Activated CD4-positive, CD25-positive, alpha-beta regulatory T cell (primary cell): ENCODE measurements around the gene GABRB1.
A peak's percentile ranks its signal among the peaks of the same experiment; 100 is the strongest.

Experiments
- DNase-seq, 4 experiments: peaks; one replicate each; lab custom pipeline; 2025; lab: John Stamatoyannopoulos, UW

The GABRB1 gene

GRCh38 chr4:47386561-47387235 is 355.3 kb downstream of the GABRB1 start:
- DNase-seq: no peak

GRCh38 chr4:47390428-47391125 is 359.2 kb downstream of the GABRB1 start:
- DNase-seq: no peak

DNA sequence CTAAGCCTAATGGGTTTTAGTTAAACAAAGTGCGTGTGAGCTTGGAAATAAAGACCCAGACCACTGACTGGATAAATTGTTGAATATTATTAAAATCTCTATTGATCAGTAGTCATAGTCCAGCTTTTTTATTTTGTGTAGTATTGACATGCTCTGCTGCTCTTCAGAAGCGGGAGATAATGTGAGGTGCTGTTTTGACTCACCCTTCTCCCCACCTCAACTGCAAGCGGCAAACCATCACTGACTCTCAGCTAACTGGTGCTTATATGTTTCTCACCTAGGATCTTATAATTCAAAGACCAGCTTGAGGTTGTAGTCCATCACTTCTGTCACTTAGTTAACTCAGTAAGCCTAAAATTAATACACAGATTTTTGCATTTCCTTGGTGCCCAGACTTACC is 359.9 kb downstream of the GABRB1 start:
- no peak for DNase-seq

DNA sequence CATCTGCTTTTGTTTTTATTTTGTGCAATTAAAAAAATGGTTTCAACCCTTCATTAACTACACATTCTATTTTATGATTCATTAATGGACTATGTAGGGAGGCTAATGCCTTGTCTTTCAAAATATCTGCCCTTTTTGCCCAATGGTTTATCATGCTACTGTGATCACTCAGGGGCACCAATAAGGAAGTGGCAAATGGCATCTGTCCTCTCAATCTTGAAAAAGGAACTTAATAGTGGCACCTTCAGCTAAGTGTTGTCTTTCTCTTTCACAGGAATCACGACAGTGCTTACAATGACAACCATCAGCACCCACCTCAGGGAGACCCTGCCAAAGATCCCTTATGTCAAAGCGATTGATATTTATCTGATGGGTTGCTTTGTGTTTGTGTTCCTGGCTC is 375.0 kb downstream of the GABRB1 start:
- no peak for DNase-seq

DNA sequence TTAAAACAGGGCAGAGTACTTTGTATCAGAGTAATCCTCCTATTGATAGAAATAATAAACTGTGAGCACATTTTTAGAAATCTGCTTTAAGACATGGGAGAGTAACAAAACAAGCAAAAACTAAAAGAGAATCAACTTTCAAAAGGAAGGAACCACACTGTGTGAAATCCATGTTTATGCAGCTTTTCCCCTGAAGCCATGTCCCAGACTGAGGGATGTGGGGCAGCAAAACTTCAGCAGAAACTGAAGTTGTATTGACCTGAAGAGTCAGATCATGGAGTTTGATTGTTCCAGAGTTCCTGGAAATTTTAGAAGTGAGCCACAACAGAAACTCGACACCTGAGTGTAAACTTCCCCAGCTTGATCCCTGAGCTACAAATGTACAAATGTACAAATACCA is 378.9 kb downstream of the GABRB1 start:
- no peak for DNase-seq

DNA sequence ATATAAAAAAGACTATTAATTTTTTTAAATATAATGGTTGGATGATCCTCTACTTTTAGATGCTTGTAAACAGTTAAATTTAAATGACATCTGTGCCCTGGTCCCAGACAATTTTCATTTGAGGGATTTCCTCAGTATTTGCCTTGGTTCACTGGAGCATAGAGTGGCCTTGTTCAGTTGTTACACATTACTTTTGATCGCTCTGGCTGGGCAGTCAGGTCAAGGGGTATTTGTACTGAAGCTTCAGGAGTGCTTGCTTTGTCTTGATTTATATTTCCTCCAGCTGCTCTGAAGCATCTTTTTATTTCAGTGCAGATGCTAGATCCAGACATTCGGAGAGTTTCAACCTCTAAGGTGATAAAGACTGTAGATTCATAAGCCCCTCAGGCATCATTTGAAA is 382.2 kb downstream of the GABRB1 start:
- DNase-seq: no peak

DNA sequence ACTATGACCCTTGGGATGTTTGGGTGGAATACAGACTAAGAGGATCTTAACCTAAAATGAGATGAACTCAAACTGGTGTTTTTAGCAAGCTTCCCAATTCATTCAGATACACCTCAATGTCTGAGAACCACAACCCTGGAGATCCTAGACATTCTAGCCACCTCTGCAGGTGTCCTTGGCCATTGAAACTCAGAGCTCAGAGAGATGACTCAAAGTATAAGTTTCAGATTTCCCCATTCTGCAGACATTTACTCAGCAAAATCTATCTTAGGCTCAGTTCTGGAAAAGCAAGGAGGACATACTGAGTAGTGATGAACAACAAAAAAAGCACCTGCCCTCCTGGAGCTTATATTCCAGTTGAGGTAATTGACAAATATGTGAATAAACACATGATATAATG is 384.4 kb downstream of the GABRB1 start:
- DNase-seq: no peak

DNA sequence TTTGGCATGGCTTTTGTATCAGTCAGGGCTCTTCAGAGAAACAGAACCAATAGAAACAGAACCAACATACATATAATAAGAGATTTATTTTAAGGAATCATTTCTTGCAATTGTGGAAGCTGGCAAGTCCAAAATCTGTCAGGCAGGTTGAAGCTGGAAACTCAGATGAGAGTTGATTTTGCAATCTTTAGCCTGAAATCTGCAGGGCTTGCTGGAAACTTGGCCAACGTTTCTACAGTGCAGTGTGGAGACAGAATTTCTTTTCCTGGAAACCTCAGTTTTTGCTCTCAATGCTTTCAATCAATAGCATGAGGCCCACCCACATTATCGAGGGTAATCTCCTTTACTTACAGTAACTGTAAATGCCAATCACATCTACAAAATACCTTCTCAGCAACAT is 386.8 kb downstream of the GABRB1 start:
- no peak for DNase-seq

- DNase-seq: no peak
These were observed 387.9 kb downstream of the GABRB1 start for GRCh38 chr4:47419296-47419695.

DNA sequence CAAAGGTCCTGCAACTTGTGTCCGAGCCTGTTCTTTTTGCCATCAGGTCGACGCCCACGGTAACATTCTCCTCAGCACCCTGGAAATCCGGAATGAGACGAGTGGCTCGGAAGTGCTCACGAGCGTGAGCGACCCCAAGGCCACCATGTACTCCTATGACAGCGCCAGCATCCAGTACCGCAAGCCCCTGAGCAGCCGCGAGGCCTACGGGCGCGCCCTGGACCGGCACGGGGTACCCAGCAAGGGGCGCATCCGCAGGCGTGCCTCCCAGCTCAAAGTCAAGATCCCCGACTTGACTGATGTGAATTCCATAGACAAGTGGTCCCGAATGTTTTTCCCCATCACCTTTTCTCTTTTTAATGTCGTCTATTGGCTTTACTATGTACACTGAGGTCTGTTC is 394.3 kb downstream of the GABRB1 start:
- DNase-seq: no peak

- DNase-seq: no peak
These were observed 396.6 kb downstream of the GABRB1 start for GRCh38 chr4:47427935-47428334.

GRCh38 chr4:47432749-47433148 is 401.4 kb downstream of the GABRB1 start:
- no peak for DNase-seq

DNA sequence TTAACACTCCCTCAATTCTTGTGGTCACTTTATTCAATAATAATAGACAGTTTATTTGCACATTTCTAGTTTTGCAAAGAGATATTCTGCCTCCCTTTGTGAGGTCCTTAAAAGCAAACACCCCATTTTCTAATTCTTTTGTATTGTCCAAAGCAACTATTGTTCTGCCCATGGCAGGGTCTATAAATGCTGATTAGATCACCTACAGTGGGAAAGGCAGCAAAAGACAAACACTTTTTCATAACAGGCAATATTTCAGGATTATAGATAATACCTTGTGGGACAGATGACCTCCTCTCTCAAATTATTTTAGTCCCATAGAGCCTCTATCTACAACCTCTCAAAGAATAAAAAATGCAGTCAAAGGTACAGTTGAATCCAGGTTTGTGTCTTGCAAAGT is 403.6 kb downstream of the GABRB1 start:
- no peak for DNase-seq

DNA sequence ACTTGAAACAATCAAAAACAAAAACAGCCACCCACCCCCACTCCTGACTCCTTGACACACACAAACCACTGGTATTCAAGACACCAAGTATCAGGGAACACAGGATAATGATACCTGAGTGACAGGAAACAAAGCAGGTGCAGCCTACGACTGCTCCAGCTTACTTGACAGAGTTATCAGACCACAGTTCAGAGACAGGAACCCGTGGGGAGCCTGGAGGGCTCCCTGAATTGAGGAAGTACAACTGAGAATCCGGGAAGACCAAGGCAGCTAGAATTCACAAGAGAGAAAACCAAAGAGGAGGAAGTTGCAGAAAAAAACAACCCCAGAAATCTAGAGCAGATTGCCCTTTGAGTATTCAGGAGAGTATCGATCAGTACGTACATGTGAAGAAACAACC is 411.6 kb downstream of the GABRB1 start:
- no peak for DNase-seq

GRCh38 chr4:47444031-47444430 is 412.7 kb downstream of the GABRB1 start:
- DNase-seq: no peak

DNA sequence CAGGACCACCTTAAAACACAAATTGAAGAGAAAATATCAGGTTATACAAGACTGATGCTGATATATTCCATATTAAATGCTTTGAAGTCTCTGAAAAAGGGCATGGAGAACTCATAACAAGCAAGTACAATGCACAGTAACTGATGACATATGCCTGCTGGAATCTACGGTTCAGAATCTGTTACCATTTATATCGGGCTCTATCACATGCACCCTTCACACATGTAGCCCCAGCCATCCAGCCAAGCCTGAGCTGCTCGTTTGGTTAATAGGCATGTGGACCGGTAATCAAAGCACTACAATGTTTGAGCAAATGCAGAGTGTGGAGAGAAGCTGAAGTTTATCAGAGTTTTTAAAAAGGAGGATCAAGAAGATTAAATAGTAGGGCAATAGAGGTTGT is 420.3 kb downstream of the GABRB1 start:
- no peak for DNase-seq

DNA sequence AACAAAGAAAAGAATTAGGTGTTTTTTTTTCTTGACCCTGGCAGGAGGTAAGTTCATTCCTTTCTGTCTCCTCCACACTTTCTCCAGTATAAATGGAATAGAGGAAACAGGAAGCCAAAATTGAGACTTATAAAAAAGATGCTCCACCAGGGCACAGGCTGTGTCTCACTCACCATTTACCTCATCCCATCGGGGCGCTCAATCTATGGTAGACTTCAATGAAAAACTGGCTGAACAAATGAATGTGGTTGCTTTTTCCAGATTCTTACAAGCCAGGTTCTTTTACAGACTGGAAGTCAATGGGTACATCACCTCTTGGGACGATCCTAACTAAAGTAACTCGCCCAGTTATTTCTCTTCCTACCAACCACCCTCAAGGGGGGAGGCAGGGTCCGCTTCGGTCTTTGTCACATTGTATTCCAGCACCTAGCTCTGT is 431.4 kb downstream of the GABRB1 start:
- DNase-seq: no peak

- peak; percentile 88 to 95 (median 94) for DNase-seq
These were observed 432.0 kb downstream of the GABRB1 start, which contains the start of gene COMMD8 for GRCh38 chr4:47463235-47463956. TSS of gene COMMD8 (minus strand) at chr4:47463702. CDS start at chr4:47463651, 51 bp downstream.

DNA sequence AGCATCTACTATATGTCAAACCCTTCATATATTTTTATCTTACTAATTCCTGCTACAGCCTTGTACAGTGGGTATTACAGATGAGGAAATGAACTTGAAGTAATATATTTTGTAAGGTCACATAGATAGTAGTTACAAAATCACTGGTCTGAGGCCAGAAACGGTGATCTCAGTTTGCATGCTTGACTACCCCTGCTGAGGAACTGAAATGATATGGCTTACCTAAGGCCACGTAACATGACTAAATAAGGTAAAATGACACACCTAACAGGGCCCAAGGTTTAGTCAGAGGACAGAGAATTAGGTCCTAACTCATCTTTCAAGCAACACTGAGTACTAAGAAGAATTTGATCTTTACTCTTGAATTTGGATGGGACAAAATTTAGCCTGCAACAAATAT is 433.6 kb downstream of the GABRB1 start:
- DNase-seq: no peak

DNA sequence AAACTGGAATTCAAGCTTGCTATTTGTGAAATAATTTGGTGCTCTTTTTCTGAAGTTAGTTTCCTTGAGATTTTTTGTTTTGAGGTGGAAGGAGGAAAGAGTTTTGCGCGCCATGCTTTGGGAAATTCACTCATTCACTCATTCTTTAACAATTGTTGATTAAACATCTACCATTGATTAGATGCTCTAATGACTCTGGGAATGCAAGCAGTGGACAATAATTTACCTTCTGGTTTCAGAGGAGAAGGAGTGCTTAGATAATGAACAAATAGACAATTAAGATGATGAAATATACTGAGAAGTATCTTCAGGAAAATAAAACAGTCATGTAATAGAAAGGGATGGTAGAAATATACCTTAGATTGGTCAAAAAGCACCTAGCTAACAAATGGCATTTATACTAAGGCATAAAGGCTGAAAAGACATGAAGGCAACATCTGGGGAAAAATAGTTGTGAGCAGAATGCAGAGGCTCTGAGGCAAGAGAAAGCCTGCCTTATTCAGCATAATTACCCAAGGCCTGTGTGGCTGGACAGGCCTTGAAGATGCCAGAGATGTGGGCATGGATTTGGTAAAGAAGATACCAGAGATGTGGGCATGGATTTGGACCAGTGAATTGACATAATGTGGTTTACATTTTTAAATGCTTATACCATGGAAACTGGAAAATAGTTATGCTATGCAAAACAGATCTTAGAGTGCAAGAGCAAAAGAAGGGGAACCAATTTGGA is 434.9 kb downstream of the GABRB1 start:
- DNase-seq: no peak

DNA sequence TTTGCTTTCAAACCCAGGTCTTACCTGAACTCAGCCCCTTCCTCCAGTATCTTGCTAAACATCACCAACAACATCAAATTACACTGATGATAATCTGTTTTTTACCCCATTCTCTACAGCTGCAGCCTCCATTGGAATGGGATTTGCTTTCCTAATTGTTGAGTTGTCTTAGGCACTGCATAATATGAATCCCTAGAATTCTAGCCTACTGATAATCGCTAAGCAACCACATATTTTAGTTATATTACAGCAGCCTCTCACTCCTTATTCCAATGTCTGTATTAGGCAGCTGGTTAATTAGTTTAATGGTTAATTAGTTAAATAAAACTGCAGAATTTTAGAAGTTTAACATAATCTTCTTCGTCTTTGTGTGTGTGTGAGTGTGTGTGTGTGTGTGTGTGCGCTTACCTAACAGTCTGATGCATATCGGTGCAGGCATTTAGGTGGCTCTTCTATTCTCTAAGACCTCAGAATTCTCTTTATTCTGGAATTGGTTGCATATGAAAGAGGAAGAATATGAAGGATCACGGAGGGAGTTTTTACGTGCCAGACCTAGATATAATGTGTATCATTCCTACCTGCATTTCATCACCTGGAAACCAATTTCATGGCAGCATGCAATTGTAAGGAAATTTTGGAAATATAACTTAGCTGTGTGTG is 437.5 kb downstream of the GABRB1 start:
- DNase-seq: no peak

- DNase-seq: no peak
These were observed 438.6 kb downstream of the GABRB1 start for GRCh38 chr4:47469951-47470350.
